ENCODE measurements around the gene GCGR.
"Not testable (repeated sequence)": the region's sequence is repeated elsewhere in the genome, so short reads cannot be mapped to it uniquely, and the experiment has no call there.

GCGR gene

DNA sequence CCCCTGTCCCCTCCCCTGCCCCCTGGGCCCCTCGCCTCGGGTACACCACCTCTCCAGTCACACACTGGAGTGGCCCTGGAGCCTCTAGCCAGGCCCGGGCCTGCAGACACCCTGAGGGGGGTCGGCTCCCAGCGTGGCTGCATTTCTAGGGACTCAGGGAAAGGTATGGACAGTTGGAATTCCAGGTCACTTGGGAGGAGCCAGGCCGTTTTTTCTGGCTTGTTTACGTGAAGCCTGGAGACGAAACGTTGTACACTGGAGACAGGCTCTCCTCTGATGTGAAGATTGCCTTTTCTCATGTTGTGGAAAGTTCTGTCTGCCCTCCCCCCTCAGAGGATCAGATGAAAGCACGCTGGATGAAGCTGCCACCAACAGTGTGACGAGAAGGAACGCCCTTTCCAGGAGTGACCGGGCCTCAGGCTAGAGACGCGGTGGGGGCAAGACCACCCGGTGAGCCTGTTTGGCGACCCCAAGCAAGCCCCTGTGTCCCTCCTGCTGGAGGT lies 34.9 kb downstream of the GCGR start:
- Histone ChIP-seq H3K9ac (ENCODE audit: low read depth, low read length) (no peak overlapping the region), H4K20me1 (ENCODE audit: insufficient read depth, low read length) (peaks cover 11% of the 10 kb centered on the region), H3K36me3 (ENCODE audit: insufficient read depth, low read length) (peaks cover 14% of the 10 kb centered on the region), H3K4me1 (ENCODE audit: insufficient read depth, low read length) (peaks cover 8% of the 10 kb centered on the region), H3K27ac (ENCODE audit: low read length) (no peak overlapping the region), H3K79me2 (ENCODE audit: insufficient read depth, low read length) (peaks cover 3% of the 10 kb centered on the region), H3K9me3 (ENCODE audit: insufficient read depth, low read length, severe bottlenecking) (no peaks in the 10 kb centered on the region), H3K27me3 (ENCODE audit: insufficient read depth, low read length, poor library complexity) (no peaks in the 10 kb centered on the region), H3K4me3 (ENCODE audit: low read depth in 1 of 2, low read length in 2 of 2) (no peak overlapping the region), H2AFZ (ENCODE audit: low read depth, low read length) (no peak overlapping the region), H3K4me2 (ENCODE audit: insufficient read depth, low read length) (no peak overlapping the region)
- DNase-seq (no peak), ATAC-seq (ENCODE audit: insufficient read depth, low read depth) (no peak)
- no peak for TF ChIP-seq EZH2 (IDR thresholded peaks at IDR 0.05; ENCODE audit: borderline replicate concordance, low read depth, low read length, severe bottlenecking)
- TF ChIP-seq, protein P1, sequence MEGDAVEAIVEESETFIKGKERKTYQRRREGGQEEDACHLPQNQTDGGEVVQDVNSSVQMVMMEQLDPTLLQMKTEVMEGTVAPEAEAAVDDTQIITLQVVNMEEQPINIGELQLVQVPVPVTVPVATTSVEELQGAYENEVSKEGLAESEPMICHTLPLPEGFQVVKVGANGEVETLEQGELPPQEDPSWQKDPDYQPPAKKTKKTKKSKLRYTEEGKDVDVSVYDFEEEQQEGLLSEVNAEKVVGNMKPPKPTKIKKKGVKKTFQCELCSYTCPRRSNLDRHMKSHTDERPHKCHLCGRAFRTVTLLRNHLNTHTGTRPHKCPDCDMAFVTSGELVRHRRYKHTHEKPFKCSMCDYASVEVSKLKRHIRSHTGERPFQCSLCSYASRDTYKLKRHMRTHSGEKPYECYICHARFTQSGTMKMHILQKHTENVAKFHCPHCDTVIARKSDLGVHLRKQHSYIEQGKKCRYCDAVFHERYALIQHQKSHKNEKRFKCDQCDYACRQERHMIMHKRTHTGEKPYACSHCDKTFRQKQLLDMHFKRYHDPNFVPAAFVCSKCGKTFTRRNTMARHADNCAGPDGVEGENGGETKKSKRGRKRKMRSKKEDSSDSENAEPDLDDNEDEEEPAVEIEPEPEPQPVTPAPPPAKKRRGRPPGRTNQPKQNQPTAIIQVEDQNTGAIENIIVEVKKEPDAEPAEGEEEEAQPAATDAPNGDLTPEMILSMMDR (IDR thresholded peaks at IDR 0.05; ENCODE audit: borderline replicate concordance, extremely low read depth, low read length, poor library complexity, severe bottlenecking), result no peak

GRCh38 chr17:81839301-81839700 lies 35.4 kb downstream of the GCGR start:
- Histone ChIP-seq H3K4me1 (ENCODE audit: insufficient read depth, low read length) (peaks cover 3% of the 10 kb centered on the region), H3K9me3 (ENCODE audit: insufficient read depth, low read length, severe bottlenecking) (no peaks in the 10 kb centered on the region), H3K9ac (ENCODE audit: low read depth, low read length) (no peak overlapping the region)

GRCh38 chr17:81840059-81840458 lies 36.1 kb downstream of the GCGR start:
- H3K27ac ChIP-seq (ENCODE audit: low read length); H3K4me1 ChIP-seq (ENCODE audit: insufficient read depth, low read length); DNase-seq; H3K4me2 ChIP-seq (ENCODE audit: insufficient read depth, low read length); H3K9ac ChIP-seq (ENCODE audit: low read depth, low read length); H3K9me3 ChIP-seq (ENCODE audit: insufficient read depth, low read length, severe bottlenecking); H3K4me3 ChIP-seq (ENCODE audit: low read depth in 1 of 2, low read length in 2 of 2); H3K79me2 ChIP-seq (ENCODE audit: insufficient read depth, low read length); H2AFZ ChIP-seq (ENCODE audit: low read depth, low read length); H3K27me3 ChIP-seq (ENCODE audit: insufficient read depth, low read length, poor library complexity); ATAC-seq (ENCODE audit: insufficient read depth, low read depth): not testable (repeated sequence)
- peaks cover 21% of the 10 kb centered on the region for H4K20me1 ChIP-seq (ENCODE audit: insufficient read depth, low read length)
- peaks cover 27% of the 10 kb centered on the region for H3K36me3 ChIP-seq (ENCODE audit: insufficient read depth, low read length)

More at GRCh38 chr17:81839301-81839700, 35.4 kb downstream of the GCGR start:
- Histone ChIP-seq H2AFZ (ENCODE audit: low read depth, low read length) (no peak overlapping the region), H3K36me3 (ENCODE audit: insufficient read depth, low read length) (peaks cover 19% of the 10 kb centered on the region), H3K27ac (ENCODE audit: low read length) (no peak overlapping the region), H3K4me2 (ENCODE audit: insufficient read depth, low read length) (no peak overlapping the region), H3K4me3 (ENCODE audit: low read depth in 1 of 2, low read length in 2 of 2) (no peak overlapping the region), H3K79me2 (ENCODE audit: insufficient read depth, low read length) (no peaks in the 10 kb centered on the region), H4K20me1 (ENCODE audit: insufficient read depth, low read length) (peaks cover 13% of the 10 kb centered on the region), H3K27me3 (ENCODE audit: insufficient read depth, low read length, poor library complexity) (no peaks in the 10 kb centered on the region)
- TF ChIP-seq, protein P1 (IDR thresholded peaks at IDR 0.05; ENCODE audit: borderline replicate concordance, extremely low read depth, low read length, poor library complexity, severe bottlenecking), result no peak
- TF ChIP-seq EZH2 (IDR thresholded peaks at IDR 0.05; ENCODE audit: borderline replicate concordance, low read depth, low read length, severe bottlenecking), result no peak
- DNase-seq (no peak), ATAC-seq (ENCODE audit: insufficient read depth, low read depth) (no peak)

GRCh38 chr17:81840826-81841778 lies 37.2 kb downstream of the GCGR start:
- Histone ChIP-seq H4K20me1 (ENCODE audit: insufficient read depth, low read length) (peaks cover 28% of the 10 kb centered on the region), H3K36me3 (ENCODE audit: insufficient read depth, low read length) (peaks cover 37% of the 10 kb centered on the region), H3K9me3 (ENCODE audit: insufficient read depth, low read length, severe bottlenecking) (no peaks in the 10 kb centered on the region), H3K4me3 (ENCODE audit: low read depth in 1 of 2, low read length in 2 of 2) (no peak overlapping the region), H3K4me2 (ENCODE audit: insufficient read depth, low read length) (no peak overlapping the region), H3K9ac (ENCODE audit: low read depth, low read length) (no peak overlapping the region), H3K79me2 (ENCODE audit: insufficient read depth, low read length) (no peaks in the 10 kb centered on the region), H3K27ac (ENCODE audit: low read length) (no peak overlapping the region), H3K27me3 (ENCODE audit: insufficient read depth, low read length, poor library complexity) (no peaks in the 10 kb centered on the region), H2AFZ (ENCODE audit: low read depth, low read length) (no peak overlapping the region), H3K4me1 (ENCODE audit: insufficient read depth, low read length) (no peaks in the 10 kb centered on the region)
- DNase-seq (no peak), ATAC-seq (ENCODE audit: insufficient read depth, low read depth) (peak; percentile 25; the same call in 2 of the 3 replicates)
- no peak for TF ChIP-seq EZH2 (IDR thresholded peaks at IDR 0.05; ENCODE audit: borderline replicate concordance, low read depth, low read length, severe bottlenecking)
- TF ChIP-seq, protein P1 (IDR thresholded peaks at IDR 0.05; ENCODE audit: borderline replicate concordance, extremely low read depth, low read length, poor library complexity, severe bottlenecking), result no peak
